Subcutaneous abdominal adipose tissue (tissue), 5 donors: Measurements from ENCODE around the gene SLC30A1.
"Not testable (repeated sequence)": the region's sequence is repeated elsewhere in the genome, so short reads cannot be mapped to it uniquely, and the experiment has no call there.

Experiments
- H3K27ac ChIP-seq: one replicate; pipeline ENCODE4 v1.7.0; 2013; ENCODE audit warnings: low read depth, mild to moderate bottlenecking, inconsistent platforms, low read length, moderate library complexity
- H3K27me3 ChIP-seq, 5 donors: one replicate each; pipeline ENCODE4 v1.7.0; 2013; ENCODE audit warnings: low read length in 5 of 5, inconsistent platforms in 1 of 5; ENCODE audit not compliant: control insufficient read depth in 5 of 5, insufficient read depth in 4 of 5
- H3K36me3 ChIP-seq, 5 donors: one replicate each; pipeline ENCODE4 v1.7.0; 2013; ENCODE audit warnings: low read length in 5 of 5; ENCODE audit not compliant: control insufficient read depth in 5 of 5, insufficient read depth in 5 of 5
- H3K4me1 ChIP-seq, 5 donors: one replicate each; pipeline ENCODE4 v1.7.0; 2013; ENCODE audit warnings: low read length in 5 of 5, mild to moderate bottlenecking in 3 of 5, moderate library complexity in 1 of 5; ENCODE audit not compliant: control insufficient read depth in 5 of 5, insufficient read depth in 5 of 5
- H3K4me3 ChIP-seq, 5 donors: one replicate each; pipeline ENCODE4 v1.7.0; 2013; ENCODE audit warnings: low read length in 5 of 5, low read depth in 1 of 5
- H3K9ac ChIP-seq, 5 donors: one replicate each; pipeline ENCODE4 v1.7.0; 2013; ENCODE audit warnings: low read length in 5 of 5, mild to moderate bottlenecking in 4 of 5, moderate library complexity in 3 of 5
- H3K9me3 ChIP-seq, 5 donors: one replicate each; pipeline ENCODE4 v1.7.0; 2013; ENCODE audit warnings: low read length in 5 of 5; ENCODE audit not compliant: control insufficient read depth in 5 of 5
- donor health status: healthy.
- donor health status: healthy.
- donor health status: healthy.
- donor health status: healthy.
- donor health status: healthy.

The SLC30A1 gene

GRCh38 chr1:211570378-211570777, 8.6 kb downstream of the SLC30A1 start:
- not testable (repeated sequence) for H3K27me3 ChIP-seq, H3K9ac ChIP-seq, H3K4me3 ChIP-seq, H3K9me3 ChIP-seq, H3K27ac ChIP-seq
- Histone ChIP-seq H3K4me1 (peaks cover 0 to 20% (median 7%) of the 10 kb centered on the region in 5 donors), H3K36me3 (peaks cover 3 to 17% (median 4%) of the 10 kb centered on the region in 5 donors)

GRCh38 chr1:211566431-211567025, 12.4 kb downstream of the SLC30A1 start:
- H3K27ac ChIP-seq = no peak overlapping the region
- no peaks in the 10 kb centered on the region for H3K36me3 ChIP-seq
- no peak overlapping the region for H3K9ac ChIP-seq
- H3K9me3 ChIP-seq = no peaks in the 10 kb centered on the region
- H3K4me1 ChIP-seq = no peaks in the 10 kb centered on the region
- H3K4me3 ChIP-seq = no peak overlapping the region
- no peaks in the 10 kb centered on the region for H3K27me3 ChIP-seq

- Histone ChIP-seq H3K4me1 (no peaks in the 10 kb centered on the region), H3K4me3 (no peak overlapping the region), H3K27ac (no peak overlapping the region), H3K9me3 (no peaks in the 10 kb centered on the region), H3K9ac (no peak overlapping the region), H3K27me3 (no peaks in the 10 kb centered on the region), H3K36me3 (no peaks in the 10 kb centered on the region)
These were observed 14.9 kb downstream of the SLC30A1 start for GRCh38 chr1:211564084-211564483.

- H3K9ac ChIP-seq = no peak overlapping the region
- no peaks in the 10 kb centered on the region for H3K9me3 ChIP-seq
- H3K36me3 ChIP-seq = no peaks in the 10 kb centered on the region
- H3K27me3 ChIP-seq = no peaks in the 10 kb centered on the region
- no peak overlapping the region for H3K4me3 ChIP-seq
- H3K27ac ChIP-seq = no peak overlapping the region
- no peaks in the 10 kb centered on the region for H3K4me1 ChIP-seq
These were observed 19.5 kb downstream of the SLC30A1 start for GRCh38 chr1:211559222-211560010.

- H3K27ac ChIP-seq = no peak overlapping the region
- H3K9ac ChIP-seq = no peak overlapping the region
- no peaks in the 10 kb centered on the region for H3K27me3 ChIP-seq
- no peaks in the 10 kb centered on the region for H3K36me3 ChIP-seq
- H3K4me3 ChIP-seq = no peak overlapping the region
- no peaks in the 10 kb centered on the region for H3K4me1 ChIP-seq
- no peaks in the 10 kb centered on the region for H3K9me3 ChIP-seq
These were observed 20.9 kb downstream of the SLC30A1 start for GRCh38 chr1:211557894-211558625.

- Histone ChIP-seq H3K4me1 (no peaks in the 10 kb centered on the region), H3K27ac (no peak overlapping the region), H3K9ac (no peak overlapping the region), H3K9me3 (no peaks in the 10 kb centered on the region), H3K4me3 (no peak overlapping the region), H3K27me3 (no peaks in the 10 kb centered on the region), H3K36me3 (no peaks in the 10 kb centered on the region)
These were observed 25.4 kb downstream of the SLC30A1 start for GRCh38 chr1:211553549-211553948.

- Histone ChIP-seq H3K4me3 (no peak overlapping the region), H3K9ac (no peak overlapping the region), H3K36me3 (no peaks in the 10 kb centered on the region), H3K4me1 (no peaks in the 10 kb centered on the region), H3K27me3 (no peaks in the 10 kb centered on the region), H3K27ac (no peak overlapping the region), H3K9me3 (no peaks in the 10 kb centered on the region)
These were observed 27.1 kb downstream of the SLC30A1 start for GRCh38 chr1:211551638-211552460.

GRCh38 chr1:211549092-211549711, 29.8 kb downstream of the SLC30A1 start:
- Histone ChIP-seq H3K9me3 (no peaks in the 10 kb centered on the region), H3K4me1 (no peaks in the 10 kb centered on the region), H3K27me3 (no peaks in the 10 kb centered on the region), H3K9ac (no peak overlapping the region), H3K36me3 (no peaks in the 10 kb centered on the region), H3K27ac (no peak overlapping the region), H3K4me3 (no peak overlapping the region)

GRCh38 chr1:211548321-211549091, 30.5 kb downstream of the SLC30A1 start:
- H3K27ac ChIP-seq = no peak overlapping the region
- no peaks in the 10 kb centered on the region for H3K4me1 ChIP-seq
- H3K4me3 ChIP-seq = no peak overlapping the region
- H3K9me3 ChIP-seq = no peaks in the 10 kb centered on the region
- H3K27me3 ChIP-seq = no peaks in the 10 kb centered on the region
- no peaks in the 10 kb centered on the region for H3K36me3 ChIP-seq
- H3K9ac ChIP-seq = no peak overlapping the region
